ENCODE measurements around the gene SYNE1. TPM values are rescaled to one million over a fixed set of nuclear protein-coding genes. Genes with fewer than 3 reads are reported as not detected.

Gene SYNE1
- total and polyA plus RNA-seq, 2 of the 8 experiments (the other 6 are each of a cell fraction or from before 2014, with no cell fraction given): 2.8 to 5.5 TPM

GRCh38 chr6:152378169-152378568 lies 259.0 kb downstream of the SYNE1 start:
- no peak overlapping the region for H4K5ac ChIP-seq (ENCODE audit: insufficient read length, low read depth, low read length)
- no peak overlapping the region for H3K4me3 ChIP-seq (ENCODE audit: extremely low read depth in 1 of 4, insufficient read depth in 2 of 4, low read depth in 3 of 4, low read length in 4 of 4)
- 80% methylated on average over 4 of the region's 4 CpGs; no CpG with 5 or more reads in 1 of the 2 experiments for WGBS, 2 experiments (ENCODE audit: extremely low coverage in 1 of 2, insufficient coverage in 1 of 2, insufficient read length in 1 of 2, insufficient replicate concordance in 2 of 2, low coverage in 1 of 2, low lambda C conversion rate in 2 of 2, missing lambda C conversion rate in 1 of 2)
- H3K27me3 ChIP-seq (replicated peaks in 1 of 4; ENCODE audit: control insufficient read depth in 3 of 4, extremely low read depth in 1 of 4, insufficient read depth in 3 of 4, low read length in 3 of 4): no peaks in the 10 kb centered on the region
- no peak overlapping the region for H3K56ac ChIP-seq (replicated peaks; ENCODE audit: insufficient read length, low read depth, low read length)
- no peak overlapping the region for H2AK5ac ChIP-seq (ENCODE audit: low read depth, low read length)
- H3K23ac ChIP-seq (ENCODE audit: insufficient read length): no peak overlapping the region
- no peak overlapping the region for H4K91ac ChIP-seq (replicated peaks; ENCODE audit: insufficient read length, low read length)
- no peaks in the 10 kb centered on the region for H3K79me1 ChIP-seq (ENCODE audit: low read depth, low read length)
- H2BK120ac ChIP-seq (replicated peaks; ENCODE audit: low read depth, low read length): no peak overlapping the region
- no peak overlapping the region for H2BK20ac ChIP-seq (ENCODE audit: low read length)
- TF ChIP-seq RAD21 (IDR thresholded peaks at IDR 0.05 in 1 of 2, conservative IDR thresholded peaks at IDR 0.05 in 1 of 2; ENCODE audit: low read depth in 2 of 2, low read length in 2 of 2): no peak
- no peak for TF ChIP-seq POLR2AphosphoS5 (IDR thresholded peaks at IDR 0.05; ENCODE audit: low read depth, low read length)
- H4K8ac ChIP-seq (ENCODE audit: extremely low read depth, insufficient read depth, low read length): no peak overlapping the region
- FAIRE-seq: no peak
- H3K23me2 ChIP-seq (ENCODE audit: low read depth, low read length): no peaks in the 10 kb centered on the region
- DNase-seq (ENCODE audit: low read depth in 1 of 2, low spot score in 2 of 2): no peak
- H3K14ac ChIP-seq (ENCODE audit: insufficient read length): no peak overlapping the region
- no peaks in the 10 kb centered on the region for H3K4me1 ChIP-seq (replicated peaks in 1 of 4; ENCODE audit: control insufficient read depth in 3 of 4, insufficient read depth in 4 of 4, low read length in 3 of 4)
- H3K36me3 ChIP-seq (ENCODE audit: control insufficient read depth in 2 of 4, insufficient read depth in 4 of 4, low read length in 3 of 4): no peaks in the 10 kb centered on the region
- no peaks in the 10 kb centered on the region for H3K9me3 ChIP-seq (ENCODE audit: insufficient read depth in 2 of 2, low read depth in 1 of 2, low read length in 1 of 2)
- H2BK12ac ChIP-seq (ENCODE audit: low read depth, low read length): no peak overlapping the region
- ChIA-PET POLR2A (ENCODE audit: partially characterized antibody) (no interaction called here), CTCF (ENCODE audit: partially characterized antibody) (no interaction called here)
- H4K20me1 ChIP-seq (replicated peaks in 1 of 2; ENCODE audit: control insufficient read depth in 1 of 2, insufficient read depth in 2 of 2, low read length in 2 of 2): no peaks in the 10 kb centered on the region
- no peak overlapping the region for H2BK15ac ChIP-seq (ENCODE audit: low read length)
- H3K4ac ChIP-seq (replicated peaks; ENCODE audit: insufficient read length, low read depth, low read length): no peak overlapping the region
- no peaks in the 10 kb centered on the region for H3K79me2 ChIP-seq (ENCODE audit: control insufficient read depth in 1 of 2, insufficient read depth in 2 of 2, low read length in 2 of 2)
- no peak overlapping the region for H3K9ac ChIP-seq (replicated peaks in 1 of 4; ENCODE audit: extremely low read depth in 1 of 4, low read depth in 3 of 4, low read length in 3 of 4)
- 0 out of 2 replicates have a peak overlapping the region, but pooled peaks have one; percentile 37 for H2AFZ ChIP-seq (ENCODE audit: low read length)
- H3K4me2 ChIP-seq (ENCODE audit: insufficient read depth in 1 of 2, low read depth in 2 of 2, low read length in 2 of 2): no peak overlapping the region
- H3K27ac ChIP-seq (ENCODE audit: low read depth, low read length): no peak overlapping the region
- H2BK5ac ChIP-seq (ENCODE audit: low read depth, low read length): no peak overlapping the region
- no peak overlapping the region for H3K18ac ChIP-seq (ENCODE audit: extremely low read depth, low read length)

All from H1 (cell line).